ENCODE results near the gene BABAM2.

BABAM2 gene

GRCh38 chr2:28030600-28030999 is 140.1 kb downstream of the BABAM2 start:
- no peak for DNase-seq (ENCODE audit: low spot score)

GRCh38 chr2:28032816-28033215 is 142.3 kb downstream of the BABAM2 start:
- DNase-seq (ENCODE audit: low spot score), result no peak

- DNase-seq (ENCODE audit: low spot score), result no peak
Observed at GRCh38 chr2:28034696-28035095, 144.2 kb downstream of the BABAM2 start.

GRCh38 chr2:28035163-28035690 is 144.7 kb downstream of the BABAM2 start:
- DNase-seq (ENCODE audit: low spot score), result no peak

GRCh38 chr2:28035816-28036215 is 145.3 kb downstream of the BABAM2 start:
- DNase-seq (ENCODE audit: low spot score), result no peak

GRCh38 chr2:28036307-28036706 is 145.8 kb downstream of the BABAM2 start:
- no peak for DNase-seq (ENCODE audit: low spot score)

GRCh38 chr2:28038722-28039121 is 148.2 kb downstream of the BABAM2 start:
- DNase-seq (ENCODE audit: low spot score), result no peak

GRCh38 chr2:28045676-28046351 is 155.3 kb downstream of the BABAM2 start:
- DNase-seq (ENCODE audit: low spot score), result no peak

GRCh38 chr2:28046921-28047320 is 156.4 kb downstream of the BABAM2 start:
- no peak for DNase-seq (ENCODE audit: low spot score)

- DNase-seq (ENCODE audit: low spot score), result no peak
Observed at GRCh38 chr2:28047681-28048080, 157.2 kb downstream of the BABAM2 start.

- DNase-seq (ENCODE audit: low spot score), result no peak
Observed at GRCh38 chr2:28048341-28048740, 157.8 kb downstream of the BABAM2 start.

- DNase-seq (ENCODE audit: low spot score), result no peak
Observed at GRCh38 chr2:28049416-28049815, 158.9 kb downstream of the BABAM2 start.

- DNase-seq (ENCODE audit: low spot score), result no peak
Observed at GRCh38 chr2:28049899-28050298, 159.4 kb downstream of the BABAM2 start.

- no peak for DNase-seq (ENCODE audit: low spot score)
Observed at GRCh38 chr2:28052691-28053090, 162.2 kb downstream of the BABAM2 start.

- no peak for DNase-seq (ENCODE audit: low spot score)
Observed at GRCh38 chr2:28053597-28053996, 163.1 kb downstream of the BABAM2 start.

GRCh38 chr2:28054916-28055315 is 164.4 kb downstream of the BABAM2 start:
- DNase-seq (ENCODE audit: low spot score), result no peak

GRCh38 chr2:28055325-28055970 is 164.9 kb downstream of the BABAM2 start:
- DNase-seq (ENCODE audit: low spot score), result no peak

- DNase-seq (ENCODE audit: low spot score), result no peak
Observed at GRCh38 chr2:28058791-28059190, 168.3 kb downstream of the BABAM2 start.

GRCh38 chr2:28062867-28063266 is 172.3 kb downstream of the BABAM2 start:
- DNase-seq (ENCODE audit: low spot score), result no peak

GRCh38 chr2:28063492-28063962 is 173.0 kb downstream of the BABAM2 start:
- DNase-seq (ENCODE audit: low spot score), result no peak

- no peak for DNase-seq (ENCODE audit: low spot score)
Observed at GRCh38 chr2:28067602-28068001, 177.1 kb downstream of the BABAM2 start.

GRCh38 chr2:28068088-28068487 is 177.6 kb downstream of the BABAM2 start:
- DNase-seq (ENCODE audit: low spot score), result no peak

- no peak for DNase-seq (ENCODE audit: low spot score)
Observed at GRCh38 chr2:28068527-28068926, 178.0 kb downstream of the BABAM2 start.

- DNase-seq (ENCODE audit: low spot score), result no peak
Observed at GRCh38 chr2:28071221-28071620, 180.7 kb downstream of the BABAM2 start.

Measured in CD4-positive, alpha-beta T cell treated with Interleukin-15 for 4 hours (primary cell).